Smooth muscle cell of the pulmonary artery (primary cell): ENCODE results near the gene GNPDA1. TPM values are rescaled to one million over a fixed set of nuclear protein-coding genes. Genes with fewer than 3 reads are reported as not detected.

ENCODE experiments used
- total RNA-seq: library from RNA; depleted of rRNA; stranded (reverse); fragments of >200 nt; gene quantifications from 2 replicates; pipeline ENCODE4 v1.2.3, GENCODE V29; 2014

GNPDA1 gene
- total RNA-seq = 58.3 and 95.6 TPM in 2 replicates

DNA sequence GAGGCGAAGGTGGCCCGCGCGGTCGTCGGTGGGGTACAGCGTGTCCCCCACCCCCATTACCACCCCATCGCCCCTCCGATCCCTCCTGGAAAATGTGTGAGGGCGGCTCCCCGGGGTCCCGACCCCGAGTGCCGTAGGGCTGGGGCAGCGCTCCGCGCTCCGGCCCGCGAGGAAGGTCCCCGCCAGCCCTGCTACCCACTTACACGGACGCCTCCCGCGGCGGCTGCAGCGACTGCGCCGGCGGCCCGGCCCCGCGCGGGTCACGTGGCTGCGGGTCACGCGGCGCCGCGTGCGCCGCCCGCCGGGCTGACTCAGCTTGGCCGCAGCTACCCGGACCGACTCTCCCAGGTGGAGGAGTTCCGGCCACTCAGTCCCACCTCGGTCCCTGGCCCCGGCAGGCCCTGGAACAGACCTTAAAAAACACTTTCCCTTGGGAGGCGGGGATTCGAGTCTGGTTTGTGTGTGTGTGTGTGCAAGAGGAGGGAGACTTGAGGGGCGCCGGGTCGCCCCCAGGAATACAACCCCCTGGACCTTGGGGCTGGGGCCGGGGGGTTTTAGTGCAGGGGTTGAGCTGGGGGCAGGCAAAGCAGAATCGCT lies at the start of gene GNPDA1:
TSS of gene GNPDA1 (minus strand) at position 236 of the 597 bp plus-strand sequence. CDS start 992 bp downstream, outside the sequence.

DNA sequence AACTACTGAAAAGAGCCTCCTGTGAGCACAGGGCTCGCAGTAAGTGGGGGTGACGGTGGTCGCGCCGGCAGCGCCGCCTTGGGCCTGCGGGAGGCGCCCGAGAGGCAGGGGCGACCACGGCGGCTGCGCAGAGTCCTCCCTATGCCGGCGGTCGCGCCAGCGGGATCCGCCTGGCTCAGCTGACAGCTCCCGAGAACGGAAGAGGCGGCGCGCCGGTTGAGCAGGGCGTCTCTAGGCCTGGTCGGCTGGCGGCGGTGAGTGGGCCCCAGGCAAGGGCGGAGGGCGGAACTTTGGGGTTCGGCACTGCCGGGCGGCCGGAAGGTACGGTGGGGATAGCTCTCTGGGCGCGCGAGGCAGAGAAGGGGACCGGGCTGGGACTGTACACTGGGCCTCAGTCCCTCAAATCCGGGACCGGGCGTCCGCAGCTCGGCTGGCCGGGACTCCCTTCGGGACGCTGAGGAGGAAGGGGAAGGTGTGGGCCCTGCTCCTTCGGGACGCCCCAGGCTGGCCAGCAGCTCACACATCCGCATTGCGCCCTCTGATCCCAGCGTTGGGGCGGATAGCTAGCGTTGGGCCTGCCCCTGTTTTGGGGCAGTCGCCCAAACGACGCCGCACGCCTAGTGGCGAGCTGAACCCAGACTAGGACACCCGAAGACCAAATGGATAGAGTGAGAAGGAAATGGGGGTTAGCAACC lies 43.8 kb downstream of the GNPDA1 start, which contains the start of gene RNF14:
TSS of gene RNF14 (plus strand) at position 192 of the 695 bp plus-strand sequence. CDS start 4,484 bp downstream, outside the sequence.

DNA sequence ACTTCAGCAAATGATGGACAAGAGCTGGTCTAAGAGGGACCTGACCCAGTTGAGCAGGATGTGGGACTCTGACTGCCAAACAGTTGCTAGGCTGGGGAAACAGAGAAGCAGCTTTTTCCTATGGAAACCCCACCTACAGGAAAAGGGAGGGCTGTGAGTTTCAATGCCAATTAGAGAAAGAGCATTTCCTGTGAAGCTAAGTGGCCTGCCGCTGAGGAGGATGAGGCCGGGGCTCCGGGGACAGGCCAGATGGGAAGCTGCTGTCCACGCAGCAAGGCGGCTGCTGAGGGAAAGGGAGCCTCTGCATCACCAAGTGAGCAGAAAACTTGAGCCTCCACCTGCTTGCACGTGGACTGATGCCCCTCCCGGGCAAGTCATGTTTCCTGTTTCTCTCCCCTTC lies 54.7 kb downstream of the GNPDA1 start, which contains the start of gene PCDH12:
TSS of gene PCDH12 (minus strand) at position 90 of the 400 bp plus-strand sequence. CDS start 351 bp downstream, outside the sequence.

Other genes starting within 250 kb of the GNPDA1 start
- 4.7 and 6.3 TPM in 2 replicates for gene PCDH1, start 134.6 kb downstream of the GNPDA1 start, total RNA-seq
- gene DELE1, start 89.2 kb downstream of the GNPDA1 start, total RNA-seq = 45.5 and 57.9 TPM in 2 replicates
- gene PCDH12, start 54.8 kb downstream of the GNPDA1 start, total RNA-seq = 0.36 and 0.46 TPM in 2 replicates
- 123 and 135 TPM in 2 replicates for gene RNF14, start 43.9 kb downstream of the GNPDA1 start, total RNA-seq
- 90.1 and 112 TPM in 2 replicates for gene NDFIP1, start 95.8 kb upstream of the GNPDA1 start, total RNA-seq